Measurements from ENCODE around the gene OBSCN. TPM values are rescaled to one million over a fixed set of nuclear protein-coding genes. Genes with fewer than 3 reads are reported as not detected.

Gene OBSCN
- total RNA-seq, 1 donor from 2014 or later = 21.6 TPM

GRCh38 chr1:228428412-228428811 lies 220.6 kb downstream of the OBSCN start:
- intact Hi-C loops (cut with micrococcal nuclease) = no loop called here

Other genes with a start within 250 kb of the OBSCN start
- gene WNT3A, start 201.0 kb upstream of the OBSCN start, total RNA-seq = not detected in 2 replicates
- 347 and 352 TPM in 2 replicates for gene ARF1, start 125.3 kb upstream of the OBSCN start, total RNA-seq
- 18.8 and 20.0 TPM in 2 replicates for gene C1orf35, start 104.7 kb upstream of the OBSCN start, total RNA-seq
- gene MRPL55, start 98.7 kb upstream of the OBSCN start, total RNA-seq = 35.9 and 36.2 TPM in 2 replicates
- gene GUK1, start 67.8 kb upstream of the OBSCN start, total RNA-seq = 240 and 247 TPM in 2 replicates
- 0.75 and 1.0 TPM in 2 replicates for gene GJC2, start 58.1 kb upstream of the OBSCN start, total RNA-seq
- gene IBA57, start 42.2 kb upstream of the OBSCN start, total RNA-seq = 7.9 and 8.3 TPM in 2 replicates
- gene TRIM11, start 198.8 kb downstream of the OBSCN start, total RNA-seq = 58.2 and 65.4 TPM in 2 replicates
- gene TRIM17, start 208.8 kb downstream of the OBSCN start, total RNA-seq = 2.5 TPM in 2 replicates

Data from T-helper 2 cell treated with Interferon-gamma antibody and Interleukin-4, amounts not matched to agents 100 ng/mL and 5 ng/mL, for 36 hours (primary cell).